GM23338 (cell line): ENCODE measurements around the gene SH3BP2.

Experiments
- CTCF ChIP-seq, 2 experiments: fragments of 200-600 bp in 1 of 2; sonication (generic) in 1 of 2; conservative IDR thresholded peaks; 2 replicates each; pipeline versions ENCODE4 v1.5.1 to v1.6.1; 2016 to 2017; ENCODE audit warnings: antibody characterized with exemption in 2 of 2, low read depth in 2 of 2, mild to moderate bottlenecking in 2 of 2, moderate library complexity in 1 of 2
- NANOG ChIP-seq: IDR thresholded peaks from 2 replicates; pipeline ENCODE4 v1.6.1; 2016; ENCODE audit warnings: antibody characterized with exemption, borderline replicate concordance
- POLR2AphosphoS5 ChIP-seq: IDR thresholded peaks from 2 replicates; pipeline ENCODE4 v1.6.1; 2016; ENCODE audit warnings: antibody characterized with exemption, low read depth
- REST ChIP-seq: IDR thresholded peaks from one replicate; pipeline ENCODE4 v1.6.1; 2018; ENCODE audit warnings: antibody characterized with exemption; ENCODE audit not compliant: unreplicated experiment
- ZNF331 ChIP-seq: fragments of 250-450 bp; sonication (Bioruptor Pico); IDR thresholded peaks from 2 replicates; pipeline ENCODE4 v1.5.0; 2020; ENCODE audit warnings: low read depth, mild to moderate bottlenecking, moderate library complexity

GRCh38 chr4:2795893-2796848 lies 3.3 kb downstream of the SH3BP2 start:
- TF ChIP-seq CTCF (conservative IDR thresholded peaks at IDR 0.05; ENCODE audit: low read depth in 2 of 2), result no peak
- TF ChIP-seq POLR2AphosphoS5, result no peak
- TF ChIP-seq REST, result no peak
- TF ChIP-seq NANOG, result no peak
- TF ChIP-seq ZNF331 (CRISPR knock-in tag), result no peak
